K562 (cell line): ENCODE results near the gene PACSIN2. TPM values are rescaled to one million over a fixed set of nuclear protein-coding genes. Genes with fewer than 3 reads are reported as not detected.
A peak's percentile ranks its signal among the peaks of the same experiment; 100 is the strongest.

Experiments
- ATAC-seq: fragments of 200-7000 bp; cut with Tn5 transposase; 3 replicates; pipeline ENCODE4 v1.9.1; 2020; ENCODE audit warnings: moderate library complexity
- BruUV-seq: library from RNA; stranded (reverse); fragments of 400-500 nt; replicated peaks from 2 replicates; lab custom pipeline; 2021; lab: Mats Ljungman, UMichigan
- CTCF ChIA-PET: fragments of 300-600 bp; formaldehyde crosslinking; extraction: SDS; loops from one replicate; lab custom pipeline; 2021; ENCODE audit warnings: low intra/inter-chr PET ratio; lab: Yijun Ruan, JAX
- POLR2A ChIA-PET: fragments of 300-600, 350-650 bp; sonication (Branson Sonifier 250); formaldehyde crosslinking; extraction: SDS; loops from one replicate; lab custom pipeline; 2021; ENCODE audit warnings: antibody characterized with exemption, inconsistent platforms; lab: Yijun Ruan, JAX
- DNase-seq, 4 experiments: peaks; one replicate each; pipeline versions ENCODE4 v3.0.0 to v3.0.0-alpha.2; 2011 to 2018; ENCODE audit warnings: low spot score in 3 of 4, mixed read lengths in 3 of 4; ENCODE audit errors: extremely low read depth in 1 of 4
- FAIRE-seq: peaks from 2 replicates; lab custom pipeline; 2011; peaks lifted over from hg19 to GRCh38; lab: Jason Lieb, UNC
- H2AFZ ChIP-seq: 2 replicates; pipeline ENCODE4 v1.6.0; 2011; ENCODE audit warnings: low read depth, low read length, control low read depth, inconsistent platforms
- H3K27ac ChIP-seq: fragments of 200-600 bp; 3 replicates; pipeline ENCODE4 v1.8.0; 2011; ENCODE audit warnings: low read depth, mild to moderate bottlenecking, control low read depth, inconsistent platforms, low read length, moderate library complexity, mixed read lengths; ENCODE audit errors: extremely low read depth
- H3K27me3 ChIP-seq, 2 experiments: fragments of 300-600 bp in 1 of 2; 2 replicates in 1 of 2; 3 replicates in 1 of 2; pipeline versions ENCODE4 v1.6.0 to v1.8.0; 2011; ENCODE audit warnings: inconsistent platforms in 2 of 2, low read length in 2 of 2, mild to moderate bottlenecking in 1 of 2, mixed read lengths in 1 of 2, moderate library complexity in 1 of 2; ENCODE audit not compliant: control insufficient read depth in 2 of 2, insufficient read depth in 2 of 2
- H3K36me3 ChIP-seq: fragments of 300-600 bp; 3 replicates; pipeline ENCODE4 v1.8.0; 2011; ENCODE audit warnings: mild to moderate bottlenecking, low read length, inconsistent platforms; ENCODE audit not compliant: control insufficient read depth, insufficient read depth
- H3K4me1 ChIP-seq, 2 experiments: fragments of 200-600 bp in 1 of 2; replicated peaks in 1 of 2; 2 replicates in 1 of 2; 3 replicates in 1 of 2; pipeline versions ENCODE4 v1.5.1 to v1.8.0; 2011; ENCODE audit warnings: inconsistent platforms in 2 of 2, low read length in 2 of 2, mild to moderate bottlenecking in 1 of 2, mixed read lengths in 1 of 2, moderate library complexity in 1 of 2; ENCODE audit not compliant: control insufficient read depth in 2 of 2, insufficient read depth in 2 of 2
- H3K4me2 ChIP-seq: 2 replicates; pipeline ENCODE4 v1.6.1; 2011; ENCODE audit warnings: low read length, control low read depth, inconsistent platforms, mixed read lengths; ENCODE audit not compliant: insufficient read depth
- H3K4me3 ChIP-seq: fragments of 200-600 bp; sonication (generic), shearing (Covaris generic); 2 replicates; pipeline ENCODE4 v1.5.1; 2016; ENCODE audit warnings: control low read depth, inconsistent platforms
- H3K79me2 ChIP-seq: fragments of 200-600 bp; 3 replicates; pipeline ENCODE4 v1.8.0; 2011; ENCODE audit warnings: low read length, inconsistent platforms; ENCODE audit not compliant: control insufficient read depth, insufficient read depth
- H3K9ac ChIP-seq, 2 experiments: 2 replicates each; pipeline versions ENCODE4 v1.6.0 to v1.6.1; 2011; ENCODE audit warnings: low read depth in 2 of 2, low read length in 2 of 2, control low read depth in 1 of 2, inconsistent platforms in 1 of 2, mild to moderate bottlenecking in 1 of 2, mixed read lengths in 1 of 2; ENCODE audit not compliant: insufficient read depth in 1 of 2
- H3K9me1 ChIP-seq: one replicate; pipeline ENCODE4 v1.6.0; 2011; ENCODE audit warnings: inconsistent platforms, mild to moderate bottlenecking, low read length, moderate library complexity; ENCODE audit not compliant: control insufficient read depth, insufficient read depth
- H3K9me3 ChIP-seq: replicated peaks from 2 replicates; pipeline ENCODE4 v1.5.1; 2011; ENCODE audit warnings: low read depth, low read length, inconsistent platforms; ENCODE audit not compliant: control insufficient read depth, insufficient read depth
- H4K20me1 ChIP-seq: replicated peaks from 2 replicates; pipeline ENCODE4 v1.6.1; 2011; ENCODE audit warnings: low read length, inconsistent platforms, mixed read lengths; ENCODE audit not compliant: control insufficient read depth, insufficient read depth
- CTCF ChIP-seq, 3 experiments: IDR thresholded peaks in 2 of 3; conservative IDR thresholded peaks in 1 of 3; 2 replicates each; pipeline ENCODE4 v1.5.1; 2011 to 2012; ENCODE audit warnings: low read length in 3 of 3, mild to moderate bottlenecking in 3 of 3, control low read depth in 2 of 3, improper control_type of control experiment in 1 of 3, inconsistent platforms in 1 of 3, low read depth in 1 of 3, mixed read lengths in 1 of 3, moderate library complexity in 1 of 3; ENCODE audit not compliant: insufficient read depth in 2 of 3
- GTF2F1 ChIP-seq: IDR thresholded peaks from 2 replicates; pipeline ENCODE4 v1.6.1; 2011; ENCODE audit warnings: low read depth, low read length, improper control_type of control experiment
- RAD21 ChIP-seq, 2 experiments: fragments of 250-450 bp in 1 of 2; fragments of 450-650 bp in 1 of 2; sonication (Bioruptor Pico) in 1 of 2; formaldehyde crosslinking in 1 of 2; IDR thresholded peaks in 1 of 2; conservative IDR thresholded peaks in 1 of 2; 2 replicates each; pipeline versions ENCODE4 v1.4.0 to v1.8.0; 2020 to 2022; ENCODE audit warnings: mild to moderate bottlenecking in 2 of 2, moderate library complexity in 1 of 2
- WGBS: fragments of 100-300 bp; shearing (Covaris generic); methylation state at CpG from one replicate; pipeline ENCODE4 v1.1.6; 2016; ENCODE audit warnings: low coverage, mixed read lengths; ENCODE audit not compliant: insufficient coverage; ENCODE audit errors: missing lambda C conversion rate; 5-methylcytosine and 5-hydroxymethylcytosine counted together
- in situ Hi-C: fragments of 300-500 bp; cut with MboI; formaldehyde crosslinking; loops from 4 replicates; pipeline ENCODE4 v1.15.0; 2018; ENCODE audit warnings: inconsistent platforms, mixed read lengths
- intact Hi-C: fragments of 100-400 bp; cut with micrococcal nuclease; formaldehyde crosslinking; loops from 2 replicates; pipeline ENCODE4 v1.14.2; 2022
- polyA plus RNA-seq, 8 experiments: library from polyadenylated mRNA; depleted of rRNA in 4 of 8; stranded (reverse) in 5 of 8; unstranded in 3 of 8; fragments of >200 nt; fragmentation: Nextera tagmentation in 2 of 8; fragmentation: Illumina TruSeq in 1 of 8; extraction: Ambion mirVana in 2 of 8; extraction: Trizol in 1 of 8; gene quantifications; 2 replicates each; pipeline versions ENCODE4 v1.2.1 to v1.2.3, GENCODE V29; 2011 to 2014; ENCODE audit warnings: inconsistent platforms in 1 of 8, missing spikeins in 1 of 8
- total RNA-seq, 7 experiments: library from RNA; depleted of rRNA in 6 of 7; stranded (reverse); fragments of >200 nt in 6 of 7; fragmentation: Illumina TruSeq in 2 of 7; extraction: Trizol in 2 of 7; gene quantifications; 2 replicates each; pipeline versions ENCODE4 v1.2.1 to v1.2.3, GENCODE V29; 2011 to 2021; ENCODE audit warnings: low replicate concordance in 1 of 7

PACSIN2 gene
- total and polyA plus RNA-seq, 9 of the 15 experiments (the other 6 are each of a cell fraction or from before 2014, with no cell fraction given) = 0.45 to 45.1 (median 23.9) TPM

GRCh38 chr22:43050995-43051394, 36.0 kb upstream of the PACSIN2 start:
- ATAC-seq = peak; percentile 52

More at GRCh38 chr22:43050995-43051394, 36.0 kb upstream of the PACSIN2 start:
- Histone ChIP-seq H3K4me3 (no peak overlapping the region), H3K79me2 (no peaks in the 10 kb centered on the region), H3K36me3 (no peaks in the 10 kb centered on the region), H2AFZ (no peak overlapping the region), H3K27me3 (peaks cover 0 to 12% of the 10 kb centered on the region in 2 experiments; a peak in 2 of 5 replicates), H3K9ac (no peak overlapping the region; a peak in 1 of 4 replicates), H3K9me3 (no peaks in the 10 kb centered on the region), H3K4me2 (no peak overlapping the region), H3K27ac (no peak overlapping the region), H4K20me1 (no peaks in the 10 kb centered on the region), H3K4me1 (peaks cover 0 to 3% of the 10 kb centered on the region in 2 experiments; a peak in 2 of 5 replicates), H3K9me1 (no peaks in the 10 kb centered on the region)
- no peak for DNase-seq
- FAIRE-seq = no peak
- in situ Hi-C loops (no loop called here), intact Hi-C loops (no loop called here)
- no TSS peak for BruUV-seq
- ChIA-PET CTCF (no interaction called here), POLR2A (interaction anchor here (0.6 kb wide), 1 partner anchor 436 kb away, joined by 4 read pairs; the partner anchor contains the start of gene POLDIP3)
- WGBS = 14% methylated on average over 6 of the region's 10 CpGs
- TF ChIP-seq CTCF (IDR thresholded peaks at IDR 0.05 in 2 of 3, conservative IDR thresholded peaks at IDR 0.05 in 1 of 3; ENCODE audit: insufficient read depth in 2 of 3, low read depth in 1 of 3, low read length in 3 of 3) (peak in 2 of 3 experiments; percentile 34 to 45; a peak in 3 of 6 replicates), GTF2F1 (no peak), RAD21 (CRISPR knock-in tag; conservative IDR thresholded peaks at IDR 0.05 in 1 of 2, IDR thresholded peaks at IDR 0.05 in 1 of 2) (0 out of 4 replicates have a peak, but pooled peaks of 1 of the 2 experiments have one; percentile 6)
